H9 (cell line): ENCODE results near the gene EGFR. TPM values are rescaled to one million over a fixed set of nuclear protein-coding genes. Genes with fewer than 3 reads are reported as not detected.

Experiments
- DNase-seq: peaks from one replicate; pipeline ENCODE4 v3.0.0-alpha.2; 2017
- H2AFZ ChIP-seq: one replicate; pipeline ENCODE4 v1.6.1; 2013; ENCODE audit warnings: mild to moderate bottlenecking, low read length, control low read depth, moderate library complexity
- H2AK5ac ChIP-seq: 2 replicates; pipeline ENCODE4 v1.6.1; 2013; ENCODE audit warnings: low read length, control low read depth, mixed read lengths; ENCODE audit not compliant: insufficient read length
- H2BK120ac ChIP-seq: one replicate; pipeline ENCODE4 v1.6.1; 2013; ENCODE audit warnings: low read depth, mild to moderate bottlenecking, low read length, control low read depth, inconsistent platforms; ENCODE audit not compliant: poor library complexity, severe bottlenecking
- H2BK12ac ChIP-seq: 2 replicates; pipeline ENCODE4 v1.6.1; 2013; ENCODE audit warnings: low read length, control low read depth, mixed read lengths, low read depth; ENCODE audit not compliant: insufficient read length
- H2BK15ac ChIP-seq: 2 replicates; pipeline ENCODE4 v1.6.1; 2013; ENCODE audit warnings: low read depth, low read length, control low read depth
- H2BK20ac ChIP-seq: one replicate; pipeline ENCODE4 v1.6.1; 2013; ENCODE audit warnings: low read depth, mild to moderate bottlenecking, low read length, control low read depth, inconsistent platforms; ENCODE audit not compliant: poor library complexity, severe bottlenecking
- H2BK5ac ChIP-seq: 2 replicates; pipeline ENCODE4 v1.6.1; 2013; ENCODE audit warnings: low read length, control low read depth, mixed read lengths; ENCODE audit not compliant: insufficient read length
- H3K14ac ChIP-seq: 2 replicates; pipeline ENCODE4 v1.6.1; 2013; ENCODE audit warnings: low read length, control low read depth; ENCODE audit not compliant: insufficient read depth
- H3K18ac ChIP-seq: 2 replicates; pipeline ENCODE4 v1.6.1; 2013; ENCODE audit warnings: low read depth, mild to moderate bottlenecking, mixed read lengths, low read length, control low read depth; ENCODE audit not compliant: insufficient read length
- H3K23ac ChIP-seq: 2 replicates; pipeline ENCODE4 v1.6.1; 2013; ENCODE audit warnings: low read length, control low read depth, mixed read lengths, low read depth; ENCODE audit not compliant: insufficient read length
- H3K23me2 ChIP-seq: 2 replicates; pipeline ENCODE4 v1.6.1; 2013; ENCODE audit warnings: low read depth, mild to moderate bottlenecking, mixed read lengths, low read length, control low read depth; ENCODE audit not compliant: insufficient read length, poor library complexity, severe bottlenecking
- H3K27ac ChIP-seq: 2 replicates; pipeline ENCODE4 v1.5.1; 2013; ENCODE audit warnings: low read length, control low read depth, mixed read lengths, low read depth; ENCODE audit not compliant: insufficient read length
- H3K27me3 ChIP-seq: 2 replicates; pipeline ENCODE4 v1.6.1; 2013; ENCODE audit warnings: low read length, control low read depth, inconsistent platforms; ENCODE audit not compliant: insufficient read depth
- H3K4ac ChIP-seq: 2 replicates; pipeline ENCODE4 v1.6.1; 2013; ENCODE audit warnings: low read depth, mild to moderate bottlenecking, control low read depth, inconsistent platforms, low read length, moderate library complexity
- H3K4me1 ChIP-seq: 2 replicates; pipeline ENCODE4 v1.6.1; 2013; ENCODE audit warnings: low read length, control low read depth, inconsistent platforms; ENCODE audit not compliant: insufficient read depth
- H3K4me2 ChIP-seq: 2 replicates; pipeline ENCODE4 v1.6.1; 2013; ENCODE audit warnings: low read length, control low read depth, mixed read lengths; ENCODE audit not compliant: insufficient read length, insufficient read depth
- H3K56ac ChIP-seq: 2 replicates; pipeline ENCODE4 v1.6.1; 2013; ENCODE audit warnings: low read depth, mild to moderate bottlenecking, mixed read lengths, low read length, control low read depth; ENCODE audit not compliant: insufficient read length
- H3K79me1 ChIP-seq: 2 replicates; pipeline ENCODE4 v1.6.1; 2013; ENCODE audit warnings: low read depth, mild to moderate bottlenecking, moderate library complexity, low read length, control low read depth, inconsistent platforms; ENCODE audit not compliant: insufficient read depth, poor library complexity, severe bottlenecking
- H3K79me2 ChIP-seq: 2 replicates; pipeline ENCODE4 v1.6.1; 2013; ENCODE audit warnings: low read length, control low read depth, inconsistent platforms; ENCODE audit not compliant: insufficient read depth
- H3K9ac ChIP-seq: 2 replicates; pipeline ENCODE4 v1.6.1; 2013; ENCODE audit warnings: low read length, control low read depth, mixed read lengths; ENCODE audit not compliant: insufficient read length; ENCODE audit errors: extremely low read depth
- H3K9me3 ChIP-seq: one replicate; pipeline ENCODE4 v1.6.1; 2013; ENCODE audit warnings: low read depth, low read length, inconsistent platforms; ENCODE audit not compliant: control insufficient read depth
- H3T11ph ChIP-seq: one replicate; pipeline ENCODE4 v1.6.1; 2013; ENCODE audit warnings: mild to moderate bottlenecking, low read length, control low read depth, inconsistent platforms
- H4K20me1 ChIP-seq: one replicate; pipeline ENCODE4 v1.6.1; 2013; ENCODE audit not compliant: control insufficient read depth, insufficient read length, insufficient read depth
- H4K5ac ChIP-seq: 2 replicates; pipeline ENCODE4 v1.6.1; 2013; ENCODE audit warnings: low read depth, mild to moderate bottlenecking, mixed read lengths, low read length, control low read depth; ENCODE audit not compliant: insufficient read length
- H4K8ac ChIP-seq: replicated peaks from 2 replicates; pipeline ENCODE4 v1.6.1; 2013; ENCODE audit warnings: low read length, control low read depth, mixed read lengths, low read depth; ENCODE audit not compliant: insufficient read length
- H4K91ac ChIP-seq: 2 replicates; pipeline ENCODE4 v1.6.1; 2013; ENCODE audit warnings: low read depth, mild to moderate bottlenecking, moderate library complexity, mixed read lengths, low read length, control low read depth; ENCODE audit not compliant: insufficient read length
- H3K27ac Mint-ChIP-seq, 3 experiments: 2 replicates in 2 of 3; 3 replicates in 1 of 3; pipeline ENCODE4 v1.8.0; 2020 to 2021; ENCODE audit warnings: mixed read lengths in 3 of 3, mild to moderate bottlenecking in 1 of 3, moderate library complexity in 1 of 3
- H3K27me3 Mint-ChIP-seq: 2 replicates; pipeline ENCODE4 v1.8.0; 2021; ENCODE audit warnings: low read depth, mild to moderate bottlenecking, moderate library complexity, mixed read lengths
- H3K36me3 Mint-ChIP-seq, 3 experiments: 2 replicates in 2 of 3; 3 replicates in 1 of 3; pipeline ENCODE4 v1.8.0; 2020 to 2021; ENCODE audit warnings: low read depth in 3 of 3, mixed read lengths in 3 of 3; ENCODE audit not compliant: insufficient read depth in 1 of 3
- H3K4me1 Mint-ChIP-seq, 2 experiments: 2 replicates each; pipeline ENCODE4 v1.8.0; 2020; ENCODE audit warnings: mixed read lengths in 2 of 2
- H3K4me3 Mint-ChIP-seq, 2 experiments: 2 replicates in 1 of 2; 3 replicates in 1 of 2; pipeline ENCODE4 v1.8.0; 2020 to 2021; ENCODE audit warnings: mild to moderate bottlenecking in 2 of 2, mixed read lengths in 2 of 2, moderate library complexity in 1 of 2
- H3K9me3 Mint-ChIP-seq, 2 experiments: 2 replicates in 1 of 2; 3 replicates in 1 of 2; pipeline ENCODE4 v1.8.0; 2020; ENCODE audit warnings: mild to moderate bottlenecking in 2 of 2, mixed read lengths in 2 of 2, moderate library complexity in 1 of 2
- CTCF ChIP-seq: fragments of 200-600 bp; sonication (generic); conservative IDR thresholded peaks from 3 replicates; pipeline ENCODE4 v1.8.0; 2021; ENCODE audit warnings: antibody characterized with exemption, mild to moderate bottlenecking
- WGBS: extraction: QIAGEN DNeasy Blood & Tissue Kit; methylation state at CpG from one replicate; pipeline ENCODE4 v1.1.7; 2013; ENCODE audit warnings: missing lambda C conversion rate, low lambda C conversion rate, mixed read lengths; ENCODE audit not compliant: insufficient read length; ENCODE audit errors: extremely low coverage; 5-methylcytosine and 5-hydroxymethylcytosine counted together
- total RNA-seq: library from RNA; stranded (reverse); gene quantifications from 2 replicates; pipeline ENCODE4 v1.2.1, GENCODE V29; 2021

The EGFR gene
- total RNA-seq, 1 experiment from 2014 or later, result 3.3 TPM

DNA sequence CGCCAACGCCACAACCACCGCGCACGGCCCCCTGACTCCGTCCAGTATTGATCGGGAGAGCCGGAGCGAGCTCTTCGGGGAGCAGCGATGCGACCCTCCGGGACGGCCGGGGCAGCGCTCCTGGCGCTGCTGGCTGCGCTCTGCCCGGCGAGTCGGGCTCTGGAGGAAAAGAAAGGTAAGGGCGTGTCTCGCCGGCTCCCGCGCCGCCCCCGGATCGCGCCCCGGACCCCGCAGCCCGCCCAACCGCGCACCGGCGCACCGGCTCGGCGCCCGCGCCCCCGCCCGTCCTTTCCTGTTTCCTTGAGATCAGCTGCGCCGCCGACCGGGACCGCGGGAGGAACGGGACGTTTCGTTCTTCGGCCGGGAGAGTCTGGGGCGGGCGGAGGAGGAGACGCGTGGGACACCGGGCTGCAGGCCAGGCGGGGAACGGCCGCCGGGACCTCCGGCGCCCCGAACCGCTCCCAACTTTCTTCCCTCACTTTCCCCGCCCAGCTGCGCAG is 424 bp downstream of the EGFR start:
- H2AFZ ChIP-seq, result no peak overlapping the region
- no peaks in the 10 kb centered on the region for H3K79me2 ChIP-seq
- peaks cover 27% of the 10 kb centered on the region for H3K27me3 ChIP-seq
- H3K27ac Mint-ChIP-seq, result no peak overlapping the region
- no peaks in the 10 kb centered on the region for H3K36me3 Mint-ChIP-seq
- H3K14ac ChIP-seq, result no peak overlapping the region
- peak overlapping the region; percentile 61 to 77 for H3K4me3 Mint-ChIP-seq
- no peak overlapping the region for H3K9ac ChIP-seq
- H3K79me1 ChIP-seq, result no peaks in the 10 kb centered on the region
- no peaks in the 10 kb centered on the region for H3K9me3 ChIP-seq
- no peaks in the 10 kb centered on the region for H4K20me1 ChIP-seq
- no CpG with 5 or more reads among the region's 70 CpGs for WGBS
- peaks cover 10% of the 10 kb centered on the region for H3K23me2 ChIP-seq
- H4K8ac ChIP-seq, result no peak overlapping the region
- no peak overlapping the region for H2BK120ac ChIP-seq
- no peaks in the 10 kb centered on the region for H3K9me3 Mint-ChIP-seq
- H2BK20ac ChIP-seq, result no peak overlapping the region
- no peak for TF ChIP-seq CTCF
- H3T11ph ChIP-seq, result no peak overlapping the region
- no peak overlapping the region for H3K23ac ChIP-seq
- peak overlapping the region; percentile 56 for H3K4me2 ChIP-seq
- no peak overlapping the region for H2BK5ac ChIP-seq
- H3K4me1 ChIP-seq, result no peaks in the 10 kb centered on the region
- no peak overlapping the region for H3K18ac ChIP-seq
- no peak overlapping the region for H3K56ac ChIP-seq
- H3K4me1 Mint-ChIP-seq, result peaks cover 0 to 3% of the 10 kb centered on the region in 2 experiments; a peak in 1 of 4 replicates
- no peak overlapping the region for H3K27ac ChIP-seq
- no peak overlapping the region for H2AK5ac ChIP-seq
- H2BK15ac ChIP-seq, result no peak overlapping the region
- H2BK12ac ChIP-seq, result no peak overlapping the region
- no peak overlapping the region for H4K5ac ChIP-seq
- H3K4ac ChIP-seq, result no peak overlapping the region
- H4K91ac ChIP-seq, result no peak overlapping the region
- peaks cover 75% of the 10 kb centered on the region for H3K27me3 Mint-ChIP-seq
- peak; percentile 53 for DNase-seq
